ENCODE results near the gene TTL. TPM values are rescaled to one million over a fixed set of nuclear protein-coding genes. Genes with fewer than 3 reads are reported as not detected.
A peak's percentile ranks its signal among the peaks of the same experiment; 100 is the strongest.
"Not testable (repeated sequence)": the region's sequence is repeated elsewhere in the genome, so short reads cannot be mapped to it uniquely, and the experiment has no call there.

Gene TTL
- total and polyA plus RNA-seq, 12 donors = 6.3 to 24.5 (median 17.3) TPM

GRCh38 chr2:112493048-112493447, 11.1 kb downstream of the TTL start:
- Histone ChIP-seq H3K4me3 (no peak overlapping the region), H3K27me3 (no peaks in the 10 kb centered on the region), H3K4me1 (replicated peaks in 1 of 2) (no peaks in the 10 kb centered on the region), H3K27ac (no peak overlapping the region), H3K36me3 (replicated peaks in 1 of 2) (no peaks in the 10 kb centered on the region), H3K9me3 (replicated peaks in 1 of 3) (no peaks in the 10 kb centered on the region)
- no peak for TF ChIP-seq CTCF (IDR thresholded peaks at IDR 0.05)
- TF ChIP-seq POLR2A (IDR thresholded peaks at IDR 0.05) = no peak
- no peak for DNase-seq
- intact Hi-C loops (cut with DNase I) = no loop called here
- WGBS, 4 donors = 92 to 97% (median 94%) methylated on average over 3 of the region's 3 CpGs

GRCh38 chr2:112493858-112494648, 12.1 kb downstream of the TTL start:
- intact Hi-C loops (cut with DNase I) = no loop called here
- Histone ChIP-seq H3K9me3 (replicated peaks in 1 of 3) (no peaks in the 10 kb centered on the region), H3K27ac (no peak overlapping the region), H3K4me3 (no peak overlapping the region), H3K27me3 (no peaks in the 10 kb centered on the region), H3K36me3 (replicated peaks in 1 of 2) (no peaks in the 10 kb centered on the region), H3K4me1 (replicated peaks in 1 of 2) (no peaks in the 10 kb centered on the region)
- DNase-seq = peak in 5 of 7 donors; percentile 22 to 58 (median 24)
- TF ChIP-seq CTCF (IDR thresholded peaks at IDR 0.05) = no peak
- no peak for TF ChIP-seq POLR2A (IDR thresholded peaks at IDR 0.05)
- WGBS, 4 donors = 68 to 78% (median 75%) methylated on average over 9 of the region's 9 CpGs

DNA sequence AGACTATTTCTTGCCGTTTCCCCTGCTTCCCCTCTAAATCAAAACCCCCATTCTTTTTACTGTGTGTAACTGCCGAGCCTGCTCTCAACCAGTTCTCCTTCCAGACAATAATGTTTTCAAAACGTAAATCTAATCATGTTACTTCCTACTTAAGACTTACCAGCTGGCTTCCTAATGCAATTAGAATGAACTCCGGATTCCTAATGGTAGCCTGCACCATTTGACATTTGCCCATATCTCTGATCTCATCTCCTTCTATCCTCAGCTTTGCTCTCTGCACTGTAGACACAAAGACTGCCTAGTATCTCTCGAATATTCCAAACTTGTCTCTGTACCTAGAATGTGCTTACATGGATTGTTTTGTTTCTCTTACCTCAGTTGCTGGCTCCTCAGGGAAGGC, 12.9 kb downstream of the TTL start:
- H3K27me3 ChIP-seq = no peaks in the 10 kb centered on the region
- H3K4me3 ChIP-seq = no peak overlapping the region
- H3K36me3 ChIP-seq (replicated peaks in 1 of 2) = no peaks in the 10 kb centered on the region
- no peak overlapping the region for H3K27ac ChIP-seq
- TF ChIP-seq CTCF (IDR thresholded peaks at IDR 0.05) (no peak), POLR2A (IDR thresholded peaks at IDR 0.05) (no peak)
- intact Hi-C loops (cut with DNase I) = no loop called here
- H3K4me1 ChIP-seq (replicated peaks in 1 of 2) = no peaks in the 10 kb centered on the region
- WGBS, 4 donors = 77 to 90% (median 83%) methylated on average over 5 of the region's 5 CpGs
- no peaks in the 10 kb centered on the region for H3K9me3 ChIP-seq (replicated peaks in 1 of 3)
- DNase-seq = peak in 1 of 7 donors; percentile 27

- 75 to 96% (median 93%) methylated on average over 4 of the region's 4 CpGs for WGBS, 4 donors
- H3K36me3 ChIP-seq (replicated peaks in 1 of 2); H3K27me3 ChIP-seq; H3K9me3 ChIP-seq (replicated peaks in 1 of 3); intact Hi-C loops (cut with DNase I); DNase-seq; H3K4me3 ChIP-seq; H3K27ac ChIP-seq; H3K4me1 ChIP-seq (replicated peaks in 1 of 2): not testable (repeated sequence)
These were observed 13.9 kb downstream of the TTL start for GRCh38 chr2:112495878-112496277.

Data from adrenal gland (tissue), 12 donors.